Immature natural killer cell (primary cell): ENCODE data around the gene NDUFB4. TPM values are rescaled to one million over a fixed set of nuclear protein-coding genes. Genes with fewer than 3 reads are reported as not detected.

ENCODE experiments used
- DNase-seq, 3 donors: peaks; one replicate each; pipeline ENCODE4 v3.0.0; 2022; ENCODE audit warnings: mixed read lengths in 1 of 3
- H3K27ac Mint-ChIP-seq, 6 donors: one replicate each; pipeline ENCODE4 v1.8.0; 2020; ENCODE audit warnings: mixed read lengths in 6 of 6, mild to moderate bottlenecking in 5 of 6, inconsistent platforms in 4 of 6, moderate library complexity in 3 of 6
- H3K27me3 Mint-ChIP-seq, 3 donors: one replicate each; pipeline ENCODE4 v1.8.0; 2020 to 2021; ENCODE audit warnings: low read depth in 3 of 3, mild to moderate bottlenecking in 3 of 3, mixed read lengths in 3 of 3, moderate library complexity in 3 of 3, inconsistent platforms in 1 of 3
- H3K36me3 Mint-ChIP-seq, 3 donors: one replicate each; pipeline ENCODE4 v1.8.0; 2020; ENCODE audit warnings: mixed read lengths in 3 of 3, inconsistent platforms in 2 of 3, mild to moderate bottlenecking in 2 of 3
- H3K4me1 Mint-ChIP-seq, 2 donors: one replicate each; pipeline ENCODE4 v1.8.0; 2020; ENCODE audit warnings: inconsistent platforms in 2 of 2, mild to moderate bottlenecking in 2 of 2, mixed read lengths in 2 of 2, moderate library complexity in 1 of 2
- H3K4me3 Mint-ChIP-seq, 5 donors: one replicate each; pipeline ENCODE4 v1.8.0; 2020; ENCODE audit warnings: mild to moderate bottlenecking in 5 of 5, mixed read lengths in 5 of 5, inconsistent platforms in 3 of 5, moderate library complexity in 3 of 5
- H3K9me3 Mint-ChIP-seq, 6 donors: one replicate each; pipeline ENCODE4 v1.8.0; 2020; ENCODE audit warnings: mild to moderate bottlenecking in 6 of 6, mixed read lengths in 6 of 6, inconsistent platforms in 4 of 6, moderate library complexity in 3 of 6
- polyA plus RNA-seq, 3 donors: library from polyadenylated mRNA; unstranded; fragments of 300-500 nt; fragmentation: Illumina TruSeq; gene quantifications; one replicate each; pipeline ENCODE4 v1.2.3, GENCODE V29; 2021

Gene NDUFB4
- polyA plus RNA-seq = 100 to 1,000 TPM; 202 to 231 (median 217) TPM

- peak within 1 kb of the TSS; percentile 89 to 97 (median 95) for H3K4me3 Mint-ChIP-seq
- no peaks in the 10 kb centered on the region for H3K9me3 Mint-ChIP-seq
- peaks cover 0 to 3% (median under 1%) of the 10 kb centered on the region in 3 donors for H3K36me3 Mint-ChIP-seq
- H3K27ac Mint-ChIP-seq = peak within 1 kb of the TSS in 5 of 6 donors; percentile 94 to 97 (median 95)
- peak; percentile 92 to 96 (median 95) for DNase-seq
- H3K4me1 Mint-ChIP-seq = peaks cover 9 to 12% of the 10 kb centered on the region in 2 donors
- peaks cover 5 to 11% (median 8%) of the 10 kb centered on the region in 3 donors for H3K27me3 Mint-ChIP-seq
Measured at GRCh38 chr3:120596116-120596852, at the start of gene NDUFB4. Gene NDUFB4 (plus strand): TSS chr3:120596336. CDS start chr3:120596360, 24 bp downstream.

GRCh38 chr3:120550546-120550945, 45.6 kb upstream of the NDUFB4 start:
- Mint-ChIP-seq H3K27ac (no peak overlapping the region), H3K27me3 (peaks cover 0 to 3% (median 2%) of the 10 kb centered on the region in 3 donors), H3K4me3 (no peak overlapping the region), H3K36me3 (no peaks in the 10 kb centered on the region), H3K9me3 (no peaks in the 10 kb centered on the region), H3K4me1 (no peaks in the 10 kb centered on the region)
- no peak for DNase-seq

- peaks cover 0 to 3% (median 3%) of the 10 kb centered on the region in 3 donors for H3K27me3 Mint-ChIP-seq
- no peaks in the 10 kb centered on the region for H3K36me3 Mint-ChIP-seq
- no peaks in the 10 kb centered on the region for H3K4me1 Mint-ChIP-seq
- no peak overlapping the region for H3K4me3 Mint-ChIP-seq
- no peak for DNase-seq
- H3K9me3 Mint-ChIP-seq = no peaks in the 10 kb centered on the region
- no peak overlapping the region for H3K27ac Mint-ChIP-seq
Measured at GRCh38 chr3:120552184-120553172, 43.7 kb upstream of the NDUFB4 start.

GRCh38 chr3:120554812-120555606, 41.1 kb upstream of the NDUFB4 start:
- no peak overlapping the region for H3K27ac Mint-ChIP-seq
- peaks cover 5 to 12% (median 11%) of the 10 kb centered on the region in 3 donors for H3K27me3 Mint-ChIP-seq
- H3K36me3 Mint-ChIP-seq = no peaks in the 10 kb centered on the region
- peaks cover 11 to 17% of the 10 kb centered on the region in 2 donors for H3K4me1 Mint-ChIP-seq
- DNase-seq = no peak
- H3K9me3 Mint-ChIP-seq = no peaks in the 10 kb centered on the region
- no peak overlapping the region for H3K4me3 Mint-ChIP-seq

- Mint-ChIP-seq H3K27ac (no peak overlapping the region), H3K27me3 (peaks cover 5 to 15% (median 11%) of the 10 kb centered on the region in 3 donors), H3K36me3 (no peaks in the 10 kb centered on the region), H3K4me3 (no peak overlapping the region), H3K9me3 (no peaks in the 10 kb centered on the region), H3K4me1 (peaks cover 11 to 17% of the 10 kb centered on the region in 2 donors)
- no peak for DNase-seq
Measured at GRCh38 chr3:120555657-120556509, 40.3 kb upstream of the NDUFB4 start.

GRCh38 chr3:120557115-120557514, 39.0 kb upstream of the NDUFB4 start:
- H3K9me3 Mint-ChIP-seq = no peaks in the 10 kb centered on the region

GRCh38 chr3:120558771-120559241, 37.3 kb upstream of the NDUFB4 start:
- Mint-ChIP-seq H3K4me3 (peak overlapping the region; percentile 77 to 88 (median 83)), H3K27me3 (peaks cover 7 to 17% (median 12%) of the 10 kb centered on the region in 3 donors), H3K36me3 (no peaks in the 10 kb centered on the region), H3K9me3 (no peaks in the 10 kb centered on the region), H3K27ac (peak overlapping the region in 5 of 6 donors; percentile 66 to 91 (median 89)), H3K4me1 (peaks cover 11 to 17% of the 10 kb centered on the region in 2 donors)
- peak; percentile 86 to 90 (median 89) for DNase-seq

More at GRCh38 chr3:120557115-120557514, 39.0 kb upstream of the NDUFB4 start:
- H3K36me3 Mint-ChIP-seq = no peaks in the 10 kb centered on the region
- peak overlapping the region in 4 of 6 donors; percentile 37 to 92 (median 77) for H3K27ac Mint-ChIP-seq
- no peak for DNase-seq
- H3K27me3 Mint-ChIP-seq = peaks cover 7 to 17% (median 12%) of the 10 kb centered on the region in 3 donors
- H3K4me1 Mint-ChIP-seq = peaks cover 11 to 17% of the 10 kb centered on the region in 2 donors
- no peak overlapping the region for H3K4me3 Mint-ChIP-seq

GRCh38 chr3:120559242-120560061, 36.7 kb upstream of the NDUFB4 start:
- no peaks in the 10 kb centered on the region for H3K9me3 Mint-ChIP-seq
- H3K27ac Mint-ChIP-seq = peak overlapping the region in 4 of 6 donors; percentile 33 to 89 (median 47)
- H3K4me1 Mint-ChIP-seq = peaks cover 11 to 17% of the 10 kb centered on the region in 2 donors
- H3K4me3 Mint-ChIP-seq = peak overlapping the region; percentile 7 to 83 (median 37)
- no peaks in the 10 kb centered on the region for H3K36me3 Mint-ChIP-seq
- peaks cover 7 to 17% (median 12%) of the 10 kb centered on the region in 3 donors for H3K27me3 Mint-ChIP-seq
- no peak for DNase-seq

- no peaks in the 10 kb centered on the region for H3K36me3 Mint-ChIP-seq
- H3K4me1 Mint-ChIP-seq = peaks cover 11 to 17% of the 10 kb centered on the region in 2 donors
- H3K27me3 Mint-ChIP-seq = peaks cover 7 to 17% (median 12%) of the 10 kb centered on the region in 3 donors
- H3K27ac Mint-ChIP-seq = peak overlapping the region in 3 of 6 donors; percentile 8 to 60 (median 47)
- peak in 1 of 3 donors; percentile 13 for DNase-seq
- no peak overlapping the region for H3K4me3 Mint-ChIP-seq
- H3K9me3 Mint-ChIP-seq = no peaks in the 10 kb centered on the region
Measured at GRCh38 chr3:120560304-120561250, 35.6 kb upstream of the NDUFB4 start.

- Mint-ChIP-seq H3K36me3 (no peaks in the 10 kb centered on the region), H3K4me3 (no peak overlapping the region), H3K9me3 (no peaks in the 10 kb centered on the region), H3K27ac (peak overlapping the region in 4 of 6 donors; percentile 8 to 60 (median 37)), H3K27me3 (peaks cover 7 to 17% (median 12%) of the 10 kb centered on the region in 3 donors), H3K4me1 (peaks cover 11 to 17% of the 10 kb centered on the region in 2 donors)
- peak; percentile 47 to 64 (median 47) for DNase-seq
Measured at GRCh38 chr3:120561251-120562045, 34.7 kb upstream of the NDUFB4 start.
